Kasumi-1 (cell line): ENCODE results near the gene PXDC1.

Source experiments
- DNase-seq, 2 experiments: peaks; one replicate each; lab custom pipeline; 2025; lab: John Stamatoyannopoulos, UW

PXDC1 gene

DNA sequence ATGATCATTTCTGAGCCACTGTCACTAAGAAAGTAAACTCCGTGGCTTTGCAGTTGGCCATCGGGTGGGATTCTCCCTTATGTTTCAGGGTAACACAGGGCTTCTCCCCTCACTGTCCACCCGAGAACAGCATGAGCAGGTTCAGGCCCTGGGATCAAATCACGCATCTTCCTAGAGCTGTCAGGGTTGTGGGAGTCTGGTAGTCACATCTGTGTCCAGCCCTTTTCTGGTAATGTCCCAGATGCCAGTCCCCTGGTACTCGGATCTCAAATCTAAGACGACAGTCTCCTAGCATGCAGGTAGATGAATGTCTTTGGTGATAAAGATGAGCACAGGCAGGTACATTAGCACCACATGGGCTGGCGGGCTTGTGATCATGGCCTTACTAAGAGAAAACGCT is 4.8 kb downstream of the PXDC1 start:
- no peak for DNase-seq

GRCh38 chr6:3746119-3746691 is 5.3 kb downstream of the PXDC1 start:
- DNase-seq = no peak

DNA sequence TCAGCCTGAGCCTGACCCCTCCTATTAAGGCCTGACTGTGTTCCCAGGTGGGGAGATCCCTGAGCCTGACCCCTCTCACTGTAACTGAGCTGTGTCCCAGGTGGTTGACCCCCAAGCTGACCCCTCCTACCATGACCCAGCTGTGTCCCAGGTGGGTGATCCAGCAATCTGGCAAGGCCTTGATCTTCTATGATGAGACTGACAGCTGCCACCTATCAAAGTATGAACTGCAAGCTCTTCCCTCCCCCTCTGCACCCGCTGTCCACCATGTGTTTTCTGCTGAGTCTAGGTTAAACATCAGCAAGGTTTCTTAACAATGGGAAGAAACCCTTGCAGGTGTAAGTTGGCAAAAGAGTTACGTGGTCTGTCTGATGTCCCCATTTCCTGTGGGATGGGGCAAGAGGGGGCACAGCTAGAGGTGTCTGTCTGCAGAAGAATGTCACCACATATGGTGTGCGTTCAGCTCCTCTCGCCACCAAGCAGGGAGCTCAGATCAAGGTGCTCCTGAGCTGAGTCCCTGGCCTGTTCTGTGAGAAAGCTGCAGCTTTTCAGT is 5.9 kb downstream of the PXDC1 start:
- DNase-seq = no peak

GRCh38 chr6:3744901-3745470 is 6.5 kb downstream of the PXDC1 start:
- DNase-seq = no peak

- no peak for DNase-seq
Measured at GRCh38 chr6:3744211-3744900, 7.2 kb downstream of the PXDC1 start.

GRCh38 chr6:3743541-3743940 is 8.0 kb downstream of the PXDC1 start:
- DNase-seq = no peak

GRCh38 chr6:3742426-3743344 is 8.8 kb downstream of the PXDC1 start:
- DNase-seq = peak; percentile 65 to 78

DNA sequence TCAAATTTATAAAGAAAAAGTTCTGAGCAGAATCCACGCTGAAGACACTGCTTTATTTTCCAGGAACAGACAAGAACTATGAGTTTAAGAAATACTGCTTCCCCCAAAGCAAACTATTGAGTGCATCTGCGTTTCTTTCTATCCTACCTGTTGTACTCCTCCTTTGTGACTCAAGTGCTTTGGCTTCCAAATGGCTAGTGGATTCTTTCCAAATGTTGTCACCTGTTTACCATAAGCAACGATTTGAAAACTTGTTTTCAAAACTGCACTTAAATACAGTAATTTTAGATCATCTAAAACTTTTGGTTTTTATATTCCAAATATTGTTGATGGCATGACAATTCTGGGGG is 9.5 kb downstream of the PXDC1 start:
- DNase-seq = no peak

- no peak for DNase-seq
Measured at GRCh38 chr6:3741477-3741871, 10.0 kb downstream of the PXDC1 start.

GRCh38 chr6:3740551-3741476 is 10.7 kb downstream of the PXDC1 start:
- no peak for DNase-seq

- no peak for DNase-seq
Measured at GRCh38 chr6:3739311-3739897, 12.1 kb downstream of the PXDC1 start.

- DNase-seq = no peak
Measured at GRCh38 chr6:3738381-3739131, 13.0 kb downstream of the PXDC1 start.

DNA sequence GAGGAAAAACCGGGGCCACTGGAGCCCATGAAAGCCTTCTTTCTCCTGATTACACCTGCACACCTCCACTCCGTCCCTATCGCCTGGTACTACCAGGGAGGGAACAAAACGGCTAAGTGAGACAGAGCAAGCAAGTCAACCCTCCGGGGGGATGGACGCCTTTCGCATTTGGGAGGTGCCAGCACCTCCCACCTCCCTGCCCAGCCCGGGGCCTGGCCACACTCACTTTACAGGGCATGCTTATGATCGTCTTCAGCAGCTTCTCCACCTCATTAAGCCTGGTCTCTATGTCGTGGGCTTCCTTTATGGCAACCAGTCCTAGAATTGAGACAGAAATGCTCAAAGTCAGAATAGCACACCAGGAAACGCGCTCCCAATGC is 13.7 kb downstream of the PXDC1 start:
- DNase-seq = no peak

DNA sequence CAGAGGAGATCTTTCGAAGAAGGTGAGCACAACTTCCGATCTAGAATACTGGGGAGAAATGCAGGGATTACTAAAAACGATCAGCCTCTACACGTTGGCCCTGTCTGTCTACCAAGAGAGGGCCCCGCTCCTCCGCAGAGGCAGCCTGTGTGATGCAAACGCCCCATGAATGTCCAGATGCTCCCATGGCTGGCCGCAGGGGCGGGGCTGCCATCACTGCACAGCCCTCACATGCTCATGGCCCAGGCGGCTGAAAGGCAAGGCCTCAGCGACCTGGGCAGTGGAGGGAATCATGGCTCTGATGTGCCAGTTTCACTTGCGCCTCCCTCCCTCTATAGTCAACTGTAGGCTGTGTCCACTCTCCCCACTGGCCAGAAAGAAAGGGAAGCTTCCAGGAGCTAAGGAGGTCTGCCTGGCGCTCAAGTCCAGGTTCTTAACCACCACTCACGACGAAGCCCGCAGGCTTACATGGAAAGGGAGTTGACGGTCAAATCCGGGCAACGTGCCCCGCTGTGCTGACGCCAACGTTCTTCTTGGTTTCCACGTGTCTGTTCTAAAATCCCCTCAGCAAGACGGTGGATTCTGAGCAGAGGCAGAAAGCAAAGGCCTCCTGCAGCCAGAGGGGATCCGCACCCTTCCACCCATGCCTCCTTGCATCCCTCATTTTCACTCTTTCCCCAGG is 14.2 kb downstream of the PXDC1 start:
- no peak for DNase-seq

- DNase-seq = no peak
Measured at GRCh38 chr6:3735029-3735605, 16.4 kb downstream of the PXDC1 start.

DNA sequence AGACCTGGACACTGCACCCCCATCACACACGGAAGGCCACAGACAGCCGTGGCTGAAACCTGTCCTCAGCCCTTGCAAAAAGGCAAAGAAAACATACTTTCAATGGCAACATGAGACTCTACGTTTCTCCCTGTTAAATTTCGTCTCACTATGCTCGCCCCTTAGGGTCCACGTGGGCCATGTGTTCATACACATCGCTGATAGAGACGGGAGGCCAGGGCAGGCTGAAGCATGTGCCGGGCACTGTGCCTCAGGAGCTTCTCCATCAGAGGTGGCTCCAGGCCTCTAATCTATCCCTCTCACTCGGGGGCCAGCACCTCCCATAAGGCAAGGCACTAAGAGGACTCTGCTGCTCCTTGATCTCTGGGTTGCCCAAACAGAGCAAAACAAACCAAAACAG is 17.5 kb downstream of the PXDC1 start:
- no peak for DNase-seq

GRCh38 chr6:3733321-3733925 is 18.1 kb downstream of the PXDC1 start:
- DNase-seq = no peak

GRCh38 chr6:3732345-3733141 is 19.0 kb downstream of the PXDC1 start:
- DNase-seq = peak; percentile 51 to 61
